Measurements from ENCODE around the gene PHACTR3.

PHACTR3 gene

GRCh38 chr20:59579404-59580145 lies 24.8 kb upstream of the PHACTR3 start:
- TF ChIP-seq, protein P1, sequence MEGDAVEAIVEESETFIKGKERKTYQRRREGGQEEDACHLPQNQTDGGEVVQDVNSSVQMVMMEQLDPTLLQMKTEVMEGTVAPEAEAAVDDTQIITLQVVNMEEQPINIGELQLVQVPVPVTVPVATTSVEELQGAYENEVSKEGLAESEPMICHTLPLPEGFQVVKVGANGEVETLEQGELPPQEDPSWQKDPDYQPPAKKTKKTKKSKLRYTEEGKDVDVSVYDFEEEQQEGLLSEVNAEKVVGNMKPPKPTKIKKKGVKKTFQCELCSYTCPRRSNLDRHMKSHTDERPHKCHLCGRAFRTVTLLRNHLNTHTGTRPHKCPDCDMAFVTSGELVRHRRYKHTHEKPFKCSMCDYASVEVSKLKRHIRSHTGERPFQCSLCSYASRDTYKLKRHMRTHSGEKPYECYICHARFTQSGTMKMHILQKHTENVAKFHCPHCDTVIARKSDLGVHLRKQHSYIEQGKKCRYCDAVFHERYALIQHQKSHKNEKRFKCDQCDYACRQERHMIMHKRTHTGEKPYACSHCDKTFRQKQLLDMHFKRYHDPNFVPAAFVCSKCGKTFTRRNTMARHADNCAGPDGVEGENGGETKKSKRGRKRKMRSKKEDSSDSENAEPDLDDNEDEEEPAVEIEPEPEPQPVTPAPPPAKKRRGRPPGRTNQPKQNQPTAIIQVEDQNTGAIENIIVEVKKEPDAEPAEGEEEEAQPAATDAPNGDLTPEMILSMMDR (IDR thresholded peaks at IDR 0.05; ENCODE audit: borderline replicate concordance, insufficient read depth, low read depth, low read length), result no peak
- H3K4me3 ChIP-seq (ENCODE audit: low read depth, low read length), result no peak overlapping the region

GRCh38 chr20:59580146-59580946 lies 24.0 kb upstream of the PHACTR3 start:
- H3K4me3 ChIP-seq (ENCODE audit: low read depth, low read length), result no peak overlapping the region
- TF ChIP-seq, protein P1 (IDR thresholded peaks at IDR 0.05; ENCODE audit: borderline replicate concordance, insufficient read depth, low read depth, low read length), result no peak

DNA sequence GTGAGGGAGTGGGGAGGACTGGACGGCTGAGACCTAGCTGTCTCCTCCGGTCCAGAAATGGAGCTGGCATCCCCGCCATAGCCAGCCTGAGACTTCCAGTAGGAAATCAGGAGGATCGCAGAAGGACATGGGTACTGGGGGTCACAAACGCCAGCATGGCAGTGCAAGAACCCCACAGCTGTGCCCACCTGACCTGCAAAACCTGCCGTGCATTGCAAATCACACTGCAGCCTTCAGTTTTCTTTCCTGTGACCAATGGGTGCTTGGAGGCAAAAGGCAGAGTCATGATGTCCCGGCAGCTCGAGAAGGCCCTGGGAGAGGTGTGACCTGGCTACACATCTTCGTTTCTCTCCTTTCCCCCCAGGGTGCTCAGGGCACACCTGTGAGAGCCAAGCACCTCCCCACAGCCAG lies 23.3 kb upstream of the PHACTR3 start:
- no peak overlapping the region for H3K4me3 ChIP-seq (ENCODE audit: low read depth, low read length)
- TF ChIP-seq, protein P1 (IDR thresholded peaks at IDR 0.05; ENCODE audit: borderline replicate concordance, insufficient read depth, low read depth, low read length), result no peak

DNA sequence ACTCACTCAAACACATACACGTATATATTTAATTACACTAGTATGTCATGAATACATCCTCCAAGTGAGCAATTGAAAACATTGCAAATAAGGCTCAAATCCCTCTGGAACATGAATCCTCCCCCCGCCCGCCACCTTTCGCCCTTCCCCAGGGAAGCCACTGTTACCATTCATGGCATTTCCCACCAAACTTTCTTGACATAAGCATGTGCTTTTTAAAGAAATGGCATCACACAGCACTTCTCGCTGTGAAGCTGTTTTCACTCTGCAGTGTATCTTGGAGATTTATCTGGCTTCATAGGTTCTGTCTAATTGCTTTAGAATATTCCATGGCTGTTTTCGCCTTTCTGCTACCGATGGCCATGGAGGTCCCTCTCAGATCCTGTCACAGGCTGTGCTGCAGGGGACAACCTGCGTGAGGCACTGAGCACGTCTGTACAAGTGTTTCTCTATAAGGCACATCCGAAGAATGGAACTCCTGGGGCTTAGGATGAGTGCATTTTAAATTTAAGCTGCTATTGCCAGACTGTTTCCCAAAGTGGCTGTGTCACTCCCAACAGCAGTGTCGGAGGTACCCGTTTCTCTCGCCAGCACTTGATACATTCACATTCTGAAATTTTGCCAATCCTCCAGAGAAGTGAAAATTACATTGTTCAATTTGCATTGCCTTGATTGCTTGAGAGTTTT lies 22.2 kb upstream of the PHACTR3 start:
- TF ChIP-seq, protein P1 (IDR thresholded peaks at IDR 0.05; ENCODE audit: borderline replicate concordance, insufficient read depth, low read depth, low read length), result no peak

DNA sequence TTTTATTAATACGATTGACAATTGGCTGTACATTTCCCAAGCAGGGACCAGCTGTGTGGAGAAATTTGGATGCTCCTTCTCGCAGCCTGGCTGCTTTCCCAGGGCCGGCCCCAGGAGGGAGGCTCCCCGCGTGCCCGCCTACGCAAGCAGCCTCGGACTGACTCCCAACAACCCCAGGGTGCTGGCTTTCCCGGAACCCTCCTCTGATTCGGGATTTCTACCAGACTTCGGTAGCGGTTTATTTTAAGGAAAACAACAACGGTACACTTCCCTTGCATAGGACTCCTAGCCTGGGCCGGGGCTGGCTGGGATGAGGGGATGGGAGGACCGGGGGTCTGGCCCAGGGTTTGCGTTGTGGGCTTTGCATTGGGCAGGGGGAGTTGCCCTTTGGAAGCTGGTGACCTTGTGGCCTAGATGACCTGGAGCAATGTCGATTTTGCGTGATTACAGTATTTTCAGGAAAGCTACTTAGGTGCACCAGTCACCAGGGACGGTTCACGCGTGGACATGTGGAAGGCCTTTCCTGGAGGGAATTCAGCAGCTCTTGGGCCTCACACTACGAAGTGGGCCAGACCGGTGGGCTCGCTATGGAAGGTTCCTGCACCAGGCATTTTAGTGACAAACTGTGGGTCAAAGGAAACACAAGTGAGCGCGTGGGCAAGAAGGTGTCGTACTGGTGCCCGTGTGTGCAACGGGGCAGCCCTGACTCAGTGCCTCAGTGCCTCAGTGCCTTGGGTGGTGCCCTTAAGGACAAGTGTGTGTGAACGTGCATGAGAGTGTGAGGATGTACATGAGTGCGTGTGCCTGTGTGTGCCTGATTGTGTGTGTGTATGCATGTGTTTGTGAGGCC lies 20.7 kb upstream of the PHACTR3 start:
- H3K4me3 ChIP-seq (ENCODE audit: low read depth, low read length), result no peak overlapping the region
- TF ChIP-seq, protein P1 (IDR thresholded peaks at IDR 0.05; ENCODE audit: borderline replicate concordance, insufficient read depth, low read depth, low read length), result no peak

More for the DNA sequence above, 22.2 kb upstream of the PHACTR3 start:
- no peak overlapping the region for H3K4me3 ChIP-seq (ENCODE audit: low read depth, low read length)

DNA sequence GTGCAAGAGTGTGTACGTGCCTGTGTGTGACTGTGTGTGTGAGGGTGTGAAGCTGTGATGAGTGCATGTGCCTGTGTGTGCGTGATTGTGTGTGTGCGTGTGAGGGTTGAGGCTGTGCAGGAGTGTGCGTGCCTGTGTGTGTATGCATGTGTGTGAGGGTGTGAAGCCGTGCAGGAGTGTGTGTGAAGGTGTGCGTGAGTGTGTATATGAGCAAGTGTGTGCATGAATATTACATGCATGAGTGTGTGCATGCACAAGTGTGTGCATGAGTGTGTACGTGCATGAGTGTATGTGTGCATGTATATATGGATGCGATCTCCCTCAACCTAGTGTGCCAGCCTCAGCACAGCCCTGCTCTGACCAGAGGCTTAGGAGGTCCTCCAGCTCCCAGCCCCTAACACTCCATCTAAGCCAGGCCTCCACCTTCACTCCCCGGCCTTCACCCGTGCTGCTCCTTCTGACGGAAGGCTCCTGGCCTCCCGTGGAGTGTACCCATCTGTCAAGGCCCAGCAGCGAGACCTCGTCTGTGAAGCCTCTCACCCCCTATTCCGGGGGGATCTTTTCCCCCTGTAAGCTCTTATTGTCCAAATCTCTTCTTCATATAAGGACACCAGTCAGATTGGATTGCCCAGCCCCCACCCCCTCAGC lies 19.9 kb upstream of the PHACTR3 start:
- TF ChIP-seq, protein P1 (IDR thresholded peaks at IDR 0.05; ENCODE audit: borderline replicate concordance, insufficient read depth, low read depth, low read length), result no peak

More for the DNA sequence above, 19.9 kb upstream of the PHACTR3 start:
- no peak overlapping the region for H3K4me3 ChIP-seq (ENCODE audit: low read depth, low read length)

Data from GM12875 (cell line).